GM18507 (cell line): ENCODE results near the gene RAB4B.
"Not testable (repeated sequence)": the region's sequence is repeated elsewhere in the genome, so short reads cannot be mapped to it uniquely, and the experiment has no call there.

Experiments used
- DNase-seq: peaks from one replicate; pipeline ENCODE4 v3.0.0; 2011; ENCODE audit warnings: low read depth; ENCODE audit not compliant: insufficient read length; ENCODE audit errors: extremely low spot score
- FAIRE-seq: peaks from 2 replicates; lab custom pipeline; 2011; peaks lifted over from hg19 to GRCh38; lab: Jason Lieb, UNC

The RAB4B gene

GRCh38 chr19:40801426-40802299, 23.6 kb downstream of the RAB4B start:
- FAIRE-seq (no peak), DNase-seq (no peak)

- DNase-seq (no peak), FAIRE-seq (no peak)
Observed at GRCh38 chr19:40802300-40803169, 24.5 kb downstream of the RAB4B start.

GRCh38 chr19:40803170-40803856, 25.3 kb downstream of the RAB4B start:
- DNase-seq (no peak), FAIRE-seq (no peak)

DNA sequence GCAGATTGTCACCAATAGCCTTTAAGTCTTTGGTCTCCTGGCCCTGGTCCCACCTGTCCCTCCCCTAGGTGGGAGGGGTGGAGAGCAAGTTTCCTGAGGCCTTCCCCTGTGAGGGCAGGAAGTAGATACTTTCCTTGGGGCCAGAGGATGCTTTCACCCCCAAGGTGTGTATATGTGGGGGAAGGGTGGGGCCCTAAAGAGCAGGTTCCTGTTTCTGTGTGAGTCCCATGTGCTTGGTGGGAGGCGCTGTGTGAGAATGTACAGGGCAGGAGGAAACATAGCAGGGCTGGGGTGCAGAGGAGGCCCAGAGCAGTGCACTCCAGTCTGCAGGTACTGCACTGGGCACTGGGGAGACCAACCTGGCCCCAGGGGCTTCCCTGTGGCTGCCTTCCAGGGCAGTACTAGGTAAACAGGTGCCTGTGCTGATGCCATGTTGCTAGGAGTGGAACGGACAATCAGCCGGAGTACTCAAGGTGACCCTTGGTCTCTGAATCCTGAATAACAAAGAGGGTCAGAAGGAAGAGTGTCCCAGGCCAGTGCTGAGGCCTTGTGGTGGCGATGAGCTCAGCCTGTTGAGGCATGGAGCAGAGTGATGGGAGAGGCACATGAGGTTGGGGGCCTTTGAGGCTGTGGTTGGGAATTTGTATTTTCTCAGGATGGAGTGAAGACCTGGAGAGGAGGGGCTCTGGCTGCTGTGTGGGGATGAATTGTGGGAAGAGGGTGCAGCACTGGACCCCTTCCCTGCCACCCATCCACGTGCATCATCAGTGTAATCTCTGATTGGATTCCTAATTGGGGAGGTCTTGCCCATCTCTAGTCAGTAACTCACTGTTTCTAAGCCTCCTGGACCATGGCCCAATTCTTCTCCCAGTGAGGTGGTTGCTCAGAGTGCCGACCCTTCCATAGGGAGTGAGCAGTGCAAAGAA, 26.1 kb downstream of the RAB4B start:
- DNase-seq (no peak), FAIRE-seq (peak; percentile 92)

DNA sequence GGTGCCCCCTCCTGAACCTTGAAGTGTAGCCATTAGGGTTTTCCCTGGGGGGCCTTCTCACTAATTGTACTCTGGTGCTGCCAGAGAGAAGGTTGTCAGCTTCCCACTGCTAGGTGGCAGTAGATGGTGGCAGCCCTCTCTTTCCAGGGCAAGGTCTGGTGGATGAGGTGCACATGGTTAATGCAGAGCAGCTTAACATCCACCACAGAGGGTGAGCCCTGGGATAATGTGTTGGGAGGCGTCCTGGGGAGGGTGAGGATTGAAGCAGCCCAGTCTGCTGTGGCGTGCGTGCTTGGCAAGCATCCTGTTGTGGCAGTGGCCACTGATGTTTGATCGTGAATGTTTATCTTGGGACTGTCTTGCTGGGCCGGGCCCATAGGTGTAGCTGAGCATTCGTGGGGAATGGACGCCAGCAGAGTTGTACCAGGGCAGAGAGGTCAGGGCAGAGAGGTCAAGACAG, 26.8 kb downstream of the RAB4B start:
- no peak for DNase-seq
- no peak for FAIRE-seq

- FAIRE-seq (no peak), DNase-seq (no peak)
Observed at GRCh38 chr19:40805258-40805868, 27.3 kb downstream of the RAB4B start.

DNA sequence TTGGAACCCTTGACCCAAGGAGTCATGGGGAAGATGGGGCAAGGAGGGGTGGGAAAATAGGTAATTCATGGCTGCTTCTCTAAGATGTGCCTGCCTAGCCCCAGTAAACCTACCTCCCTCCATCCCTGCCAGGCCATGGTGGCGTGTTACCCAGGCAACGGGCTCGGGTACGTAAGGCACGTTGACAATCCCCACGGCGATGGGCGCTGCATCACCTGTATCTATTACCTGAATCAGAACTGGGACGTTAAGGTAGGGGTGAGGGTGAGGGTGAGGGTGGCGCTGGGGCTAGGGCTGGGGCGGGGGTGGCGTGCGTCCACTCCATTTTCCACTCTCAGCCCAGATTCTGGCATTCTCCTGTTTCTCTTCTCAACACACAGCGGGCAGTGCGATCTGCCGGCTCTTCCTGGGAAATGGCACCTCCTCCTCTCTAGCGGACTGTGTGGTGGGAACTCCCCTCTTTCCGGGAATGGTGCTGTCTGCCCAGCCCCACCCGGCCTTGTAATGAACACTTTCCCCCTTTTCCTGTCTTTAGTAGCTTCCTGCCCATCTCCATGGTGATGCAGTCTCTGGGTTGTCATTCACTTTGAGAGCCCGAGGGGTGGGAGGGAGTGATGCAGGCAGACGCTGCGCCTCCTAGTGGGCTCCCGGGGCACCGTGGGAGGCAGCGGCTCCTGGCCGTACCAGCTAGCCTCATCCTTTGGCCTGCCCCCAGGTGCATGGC, 28.5 kb downstream of the RAB4B start:
- peak; percentile 75 for FAIRE-seq
- peak; percentile 72 for DNase-seq

GRCh38 chr19:40807147-40808020, 29.3 kb downstream of the RAB4B start:
- DNase-seq (no peak), FAIRE-seq (no peak)

GRCh38 chr19:40808021-40808325, 29.9 kb downstream of the RAB4B start:
- no peak for DNase-seq
- no peak for FAIRE-seq

DNA sequence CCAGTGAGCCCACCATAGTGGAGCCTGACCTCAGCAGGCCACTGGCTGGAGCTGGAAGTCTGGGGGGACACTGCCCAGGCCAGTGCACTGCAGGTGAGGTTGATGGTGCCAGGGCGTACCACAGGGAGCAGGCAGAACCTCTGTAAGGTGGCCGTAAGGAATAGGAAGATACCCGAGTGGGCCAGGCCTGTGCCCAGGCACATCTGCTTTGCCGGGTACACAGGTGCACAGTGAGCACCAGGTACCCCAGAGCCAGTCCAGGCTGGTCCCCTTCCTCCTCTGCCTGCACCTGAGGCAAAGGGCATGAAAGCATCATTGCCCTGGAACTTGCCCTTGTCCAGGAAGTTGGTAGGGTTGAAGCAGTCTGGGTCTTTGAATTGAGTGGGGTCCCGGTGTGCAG, 30.4 kb downstream of the RAB4B start:
- FAIRE-seq (no peak), DNase-seq (no peak)

DNA sequence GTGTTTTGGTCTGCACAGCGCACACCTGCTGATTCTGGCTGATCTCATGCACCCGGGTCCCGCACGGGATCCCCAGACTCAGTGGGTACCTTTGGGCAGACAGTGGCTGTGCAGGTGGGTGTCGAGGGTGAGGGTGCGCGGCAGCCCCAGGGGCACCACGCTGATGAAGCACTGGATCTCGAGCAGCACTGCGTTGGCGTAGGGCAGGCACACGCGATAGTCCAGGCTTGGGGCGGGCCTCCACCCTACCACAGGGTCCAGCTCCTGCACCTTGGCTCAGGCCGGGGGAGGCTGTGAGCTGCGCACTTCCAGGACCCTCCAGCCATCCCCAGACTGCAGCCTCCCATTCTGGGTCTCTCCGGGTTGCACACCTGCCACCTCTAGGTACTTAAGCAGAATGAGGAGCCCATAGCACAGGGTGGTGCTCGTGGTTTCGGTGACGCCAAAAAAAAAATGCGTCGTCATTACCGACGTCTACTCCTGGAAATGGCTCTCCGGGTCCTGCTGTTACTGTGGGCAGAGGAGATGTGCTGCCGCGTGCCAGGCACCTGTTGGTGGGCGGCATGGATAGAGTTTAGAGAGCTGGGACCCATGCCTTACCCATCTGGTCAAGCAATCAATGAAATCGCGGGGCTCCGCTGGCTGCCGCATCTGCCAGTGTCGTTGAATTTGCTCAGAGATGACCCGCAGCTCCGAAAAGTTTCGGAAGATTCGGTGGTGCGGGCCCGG, 31.5 kb downstream of the RAB4B start:
- FAIRE-seq = no peak
- no peak for DNase-seq

DNA sequence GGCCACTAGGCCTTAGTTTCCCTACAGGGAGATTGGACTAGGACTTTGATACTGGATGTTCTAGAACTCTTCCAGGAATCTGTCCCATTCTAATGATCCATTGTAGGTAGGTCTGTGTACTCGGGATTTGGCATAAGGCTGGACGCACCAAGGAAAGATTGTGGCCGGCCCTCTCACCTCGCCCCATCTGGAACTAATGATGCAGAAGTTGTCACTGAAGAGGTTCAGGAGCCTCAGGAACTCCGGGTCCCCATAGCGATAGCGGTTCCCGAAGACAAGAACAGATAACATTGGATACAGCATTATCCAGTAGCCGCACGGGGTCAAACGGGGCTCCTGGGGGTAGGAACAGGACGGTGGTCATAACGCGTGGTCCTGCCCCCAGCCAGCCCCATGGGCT, 32.1 kb downstream of the RAB4B start:
- FAIRE-seq = no peak
- no peak for DNase-seq

DNA sequence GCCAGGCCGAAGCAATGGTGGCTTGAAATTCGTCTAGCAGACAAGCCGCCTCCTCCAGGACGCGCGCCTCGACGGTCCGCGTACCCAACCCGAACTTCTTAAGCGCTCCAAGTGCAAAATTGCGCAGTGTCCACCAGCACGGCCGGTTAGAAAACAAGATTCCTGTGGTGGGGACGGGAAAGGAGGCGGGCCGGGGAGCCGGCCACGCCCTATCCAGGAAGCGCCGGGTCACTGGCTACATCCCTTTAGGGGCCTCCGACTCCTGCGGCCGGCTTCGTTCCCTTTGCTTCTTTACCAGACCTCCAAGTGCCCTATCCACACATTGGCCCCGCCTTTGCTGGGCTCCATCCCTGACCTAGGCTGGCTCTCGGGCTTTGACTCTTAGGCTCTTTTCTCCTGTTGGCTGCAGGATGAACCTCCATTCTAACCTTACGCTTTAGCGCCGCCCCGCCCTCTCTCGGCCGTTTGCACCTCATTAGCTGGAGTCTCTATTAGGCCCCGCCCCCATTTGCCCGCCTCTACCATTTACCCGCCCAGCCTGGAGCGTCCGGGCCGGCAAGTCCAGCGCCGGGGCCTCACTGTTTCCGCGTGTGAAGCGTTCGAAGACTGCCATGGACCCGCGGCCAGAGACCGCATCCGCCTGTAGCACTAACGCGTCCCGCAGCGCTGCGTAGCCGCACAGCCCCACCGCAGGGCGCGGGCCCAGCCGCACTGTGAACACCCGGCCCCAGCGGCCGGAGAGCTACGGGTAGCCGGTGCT, 32.8 kb downstream of the RAB4B start:
- peak; percentile 93 for FAIRE-seq
- DNase-seq = not testable (repeated sequence)

DNA sequence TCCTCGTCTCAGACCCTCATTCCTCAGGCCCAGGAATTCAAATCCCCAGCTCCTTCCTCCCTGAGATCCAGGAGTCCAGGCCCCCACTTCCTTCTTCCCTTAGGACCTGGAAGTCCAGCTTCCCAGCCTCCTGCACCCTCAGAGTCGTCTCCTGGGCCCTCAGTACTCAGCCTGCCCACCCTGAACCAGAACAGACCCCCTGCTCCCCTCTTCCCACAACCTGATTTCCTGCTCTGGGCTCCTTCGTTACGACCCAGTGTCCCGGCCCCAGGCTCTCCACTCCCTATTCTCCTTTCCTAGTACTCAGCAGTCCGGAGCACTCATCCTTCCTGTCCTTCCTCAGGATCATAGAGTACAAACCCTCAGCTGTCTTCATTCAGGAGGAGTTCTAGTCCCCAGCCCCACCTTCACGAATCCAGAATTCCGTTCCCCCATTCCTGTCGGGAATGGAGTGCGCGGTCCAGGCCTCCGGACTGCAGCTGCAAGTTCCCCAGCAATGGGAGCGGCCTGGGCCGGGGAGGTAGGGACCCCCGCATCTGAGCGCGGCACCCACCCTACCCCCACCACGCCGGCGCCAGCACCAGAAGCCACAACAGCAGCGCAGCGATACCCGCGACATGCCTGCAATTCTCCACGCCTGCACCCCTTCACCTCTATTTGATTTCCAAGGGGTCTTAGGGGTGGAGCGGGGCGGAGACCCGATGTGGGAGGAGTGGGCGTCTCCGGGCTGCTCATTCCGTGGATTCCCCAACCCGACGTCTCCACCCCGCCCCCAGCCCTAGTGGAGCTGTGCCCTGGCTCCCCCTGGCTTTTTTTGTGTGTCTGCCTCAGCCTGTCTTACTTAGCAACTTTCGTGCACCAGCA, 33.7 kb downstream of the RAB4B start:
- FAIRE-seq (no peak), DNase-seq (no peak)

DNA sequence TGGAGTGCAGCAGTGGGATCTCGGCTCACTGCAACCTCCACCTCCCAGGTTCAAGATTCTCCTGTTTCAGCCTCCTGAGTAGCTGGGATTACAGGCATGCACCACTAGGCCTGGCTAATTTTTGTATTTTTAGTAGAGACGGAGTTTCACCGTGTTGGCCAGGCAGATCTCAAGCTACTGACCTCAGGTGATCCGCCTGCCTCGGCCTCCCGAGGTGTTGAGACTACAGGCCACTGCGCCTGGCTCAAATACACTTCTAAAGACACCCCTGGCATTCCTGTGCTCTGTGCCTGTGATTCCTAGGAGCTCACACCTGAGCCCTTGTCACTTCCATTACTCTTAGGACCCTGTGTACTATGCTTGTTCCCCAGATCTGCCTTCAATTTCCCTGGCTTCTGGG, 34.5 kb downstream of the RAB4B start:
- not testable (repeated sequence) for FAIRE-seq, DNase-seq
